Transverse colon (tissue), 4 donors: ENCODE data around the gene SLC22A23. TPM values are rescaled to one million over a fixed set of nuclear protein-coding genes. Genes with fewer than 3 reads are reported as not detected.

Experiments used
- DNase-seq: peaks from one replicate; pipeline ENCODE4 v3.0.0-alpha.2; 2019
- H3K27ac ChIP-seq, 4 donors: fragments of 200-600 bp; sonication (generic); 2 replicates each; pipeline ENCODE4 v1.5.1; 2016 to 2018; ENCODE audit warnings: inconsistent platforms in 4 of 4
- H3K27me3 ChIP-seq: fragments of 200-600 bp; sonication (generic); 2 replicates; pipeline ENCODE4 v1.5.1; 2017; ENCODE audit warnings: inconsistent platforms
- H3K36me3 ChIP-seq, 4 donors: fragments of 200-600 bp; sonication (generic); 2 replicates each; pipeline ENCODE4 v1.5.1; 2017 to 2019; ENCODE audit warnings: inconsistent platforms in 4 of 4
- H3K4me1 ChIP-seq, 4 donors: fragments of 200-600 bp; sonication (generic); 2 replicates each; pipeline ENCODE4 v1.5.1; 2017 to 2020; ENCODE audit warnings: inconsistent platforms in 4 of 4
- H3K4me3 ChIP-seq, 4 donors: fragments of 200-600 bp; sonication (generic); 1 replicate in 1 of 4; 2 replicates in 3 of 4; pipeline versions ENCODE4 v1.5.1 to v1.6.1; 2017 to 2019; ENCODE audit warnings: inconsistent platforms in 4 of 4
- H3K9me3 ChIP-seq, 2 donors: fragments of 200-600 bp; sonication (generic); 2 replicates each; pipeline ENCODE4 v1.5.1; 2017 to 2019; ENCODE audit warnings: inconsistent platforms in 2 of 2
- CTCF ChIP-seq, 5 experiments: fragments of 200-600 bp in 3 of 5; fragments of 450-650 bp in 2 of 5; sonication (generic) in 3 of 5; IDR thresholded peaks; 1 replicate in 2 of 5; 2 replicates in 3 of 5; pipeline ENCODE4 v1.5.1; 2016 to 2017; ENCODE audit warnings: antibody characterized with exemption in 5 of 5, inconsistent platforms in 3 of 5, mild to moderate bottlenecking in 2 of 5, moderate library complexity in 1 of 5
- EP300 ChIP-seq: sonication (generic); formaldehyde crosslinking; IDR thresholded peaks from one replicate; pipeline ENCODE4 v1.6.1; 2017; ENCODE audit warnings: antibody characterized with exemption, low read depth
- POLR2A ChIP-seq: fragments of 450-650 bp; IDR thresholded peaks from one replicate; pipeline ENCODE4 v1.6.1; 2016; ENCODE audit warnings: antibody characterized with exemption, mild to moderate bottlenecking, moderate library complexity
- POLR2AphosphoS5 ChIP-seq, 3 donors: sonication (generic); formaldehyde crosslinking; IDR thresholded peaks; one replicate each; pipeline ENCODE4 v1.6.1; 2016; ENCODE audit warnings: antibody characterized with exemption in 3 of 3
- WGBS, 2 donors: methylation state at CpG; one replicate each; pipeline ENCODE4 v1.1.5; 2018; ENCODE audit warnings: low coverage in 1 of 2; 5-methylcytosine and 5-hydroxymethylcytosine counted together
- in situ Hi-C, 4 donors: fragments of 200-750 bp; cut with MboI; loops; one replicate each; pipeline versions ENCODE4 v1.15.0 to v1.15.1; 2017; ENCODE audit warnings: low sequenced_read_pairs in 3 of 4, low pct_ligation_motif_present in 1 of 4, low pct_unique_long_range_greater_than_20kb in 1 of 4
- intact Hi-C: fragments of 100-400 bp; cut with DNase I; formaldehyde crosslinking; loops from one replicate; pipeline ENCODE4 v1.15.1; 2023; ENCODE audit warnings: low total_unique reads
- total RNA-seq, 4 donors: library from RNA; depleted of rRNA; stranded (reverse); fragments of >200 nt; gene quantifications; one replicate each; pipeline ENCODE4 v1.1.0, GENCODE V29; 2016

SLC22A23 gene
- total RNA-seq, 4 donors from 2014 or later = 96.1 to 161 (median 117) TPM

DNA sequence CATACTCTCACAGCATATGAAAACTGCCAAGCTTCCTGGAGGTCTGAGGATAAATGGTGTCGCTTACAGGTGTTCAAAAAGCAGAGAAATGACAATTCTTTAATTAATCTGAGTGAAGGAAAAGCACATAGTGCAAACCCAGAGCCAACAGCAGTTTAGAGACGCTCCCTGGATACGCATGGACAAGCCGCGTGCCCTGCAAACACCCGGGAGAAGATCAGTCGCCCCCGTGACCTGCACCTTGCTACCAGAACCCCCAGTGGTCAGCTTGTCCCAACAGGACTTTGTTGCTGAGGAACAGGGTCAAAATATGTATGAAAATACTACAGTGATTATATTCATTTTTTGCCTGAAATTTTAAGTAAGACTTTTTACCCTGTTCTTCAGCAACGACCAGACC lies 104.2 kb downstream of the SLC22A23 start:
- Histone ChIP-seq H3K9me3 (no peaks in the 10 kb centered on the region), H3K4me3 (no peak overlapping the region), H3K36me3 (no peaks in the 10 kb centered on the region), H3K4me1 (peaks cover 21 to 39% (median 33%) of the 10 kb centered on the region in 4 donors), H3K27me3 (no peaks in the 10 kb centered on the region), H3K27ac (no peak overlapping the region)
- TF ChIP-seq CTCF (IDR thresholded peaks at IDR 0.05) (no peak), POLR2AphosphoS5 (IDR thresholded peaks at IDR 0.05) (no peak), POLR2A (no peak), EP300 (no peak)
- intact Hi-C loops = loop anchor here (10.0 kb wide), 1 partner anchor 102 kb away; the partner anchor contains the start of gene SLC22A23
- WGBS, 2 donors = 80 to 81% methylated on average over 2 to 9 of the region's 9 CpGs
- in situ Hi-C loops = no loop called here
- no peak for DNase-seq

DNA sequence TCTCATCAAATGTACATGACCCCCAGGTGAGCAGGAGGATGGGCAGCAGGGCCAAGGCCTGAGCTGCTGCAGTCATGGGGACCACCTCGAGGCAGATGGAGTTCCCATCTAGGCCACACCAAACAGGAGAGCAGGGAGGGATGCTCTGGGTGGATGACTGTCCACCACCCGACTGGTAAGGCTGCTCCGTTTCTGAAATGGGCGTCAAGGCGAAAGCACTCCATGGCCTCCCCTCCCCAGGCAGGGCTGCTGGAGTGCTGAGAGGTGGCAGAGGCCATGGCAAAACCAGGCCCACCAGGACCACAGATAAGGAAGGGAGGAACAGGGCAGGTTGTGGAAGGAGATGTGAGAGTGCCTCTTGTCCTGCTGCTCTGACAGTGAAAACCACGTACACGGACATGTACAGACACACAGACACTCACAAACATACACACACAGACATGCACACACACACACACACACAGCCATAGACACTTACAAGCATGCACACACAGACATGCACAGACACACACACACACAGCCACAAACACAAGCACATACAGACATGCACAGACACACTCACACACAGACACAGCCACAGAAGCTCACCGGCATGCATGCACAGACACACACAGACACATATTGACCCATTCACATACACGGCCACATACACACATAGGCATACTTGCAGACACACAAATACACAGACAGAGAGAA lies 104.9 kb downstream of the SLC22A23 start:
- no peak for DNase-seq
- TF ChIP-seq EP300 (no peak), POLR2AphosphoS5 (IDR thresholded peaks at IDR 0.05) (no peak), CTCF (IDR thresholded peaks at IDR 0.05) (no peak), POLR2A (no peak)
- H3K4me1 ChIP-seq = peaks cover 14 to 32% (median 26%) of the 10 kb centered on the region in 4 donors

GRCh38 chr6:3351105-3351676 lies 105.7 kb downstream of the SLC22A23 start:
- no peaks in the 10 kb centered on the region for H3K27me3 ChIP-seq
- no peak overlapping the region for H3K4me3 ChIP-seq
- no peaks in the 10 kb centered on the region for H3K9me3 ChIP-seq
- no peak for DNase-seq
- TF ChIP-seq CTCF (IDR thresholded peaks at IDR 0.05) (no peak), EP300 (no peak), POLR2AphosphoS5 (IDR thresholded peaks at IDR 0.05) (no peak), POLR2A (no peak)
- peak overlapping the region in 2 of 4 donors; percentile 0 to 8 for H3K27ac ChIP-seq
- intact Hi-C loops (loop anchor here (10.0 kb wide), 1 partner anchor 104 kb away; the partner anchor contains the start of gene SLC22A23), in situ Hi-C loops (no loop called here)
- H3K4me1 ChIP-seq = peaks cover 7 to 27% (median 18%) of the 10 kb centered on the region in 4 donors
- 49 to 63% methylated on average over 7 to 15 of the region's 15 CpGs for whole genome bisulfite sequencing, 2 donors
- H3K36me3 ChIP-seq = no peaks in the 10 kb centered on the region

More for the DNA sequence above, 104.9 kb downstream of the SLC22A23 start:
- intact Hi-C loops = loop anchor here (10.0 kb wide), 1 partner anchor 103 kb away; the partner anchor contains the start of gene SLC22A23
- WGBS, 2 donors = 80 to 92% methylated on average over 1 to 9 of the region's 9 CpGs
- Histone ChIP-seq H3K27me3 (no peaks in the 10 kb centered on the region), H3K27ac (no peak overlapping the region), H3K36me3 (no peaks in the 10 kb centered on the region), H3K4me3 (no peak overlapping the region), H3K9me3 (no peaks in the 10 kb centered on the region)
- in situ Hi-C loops = no loop called here

DNA sequence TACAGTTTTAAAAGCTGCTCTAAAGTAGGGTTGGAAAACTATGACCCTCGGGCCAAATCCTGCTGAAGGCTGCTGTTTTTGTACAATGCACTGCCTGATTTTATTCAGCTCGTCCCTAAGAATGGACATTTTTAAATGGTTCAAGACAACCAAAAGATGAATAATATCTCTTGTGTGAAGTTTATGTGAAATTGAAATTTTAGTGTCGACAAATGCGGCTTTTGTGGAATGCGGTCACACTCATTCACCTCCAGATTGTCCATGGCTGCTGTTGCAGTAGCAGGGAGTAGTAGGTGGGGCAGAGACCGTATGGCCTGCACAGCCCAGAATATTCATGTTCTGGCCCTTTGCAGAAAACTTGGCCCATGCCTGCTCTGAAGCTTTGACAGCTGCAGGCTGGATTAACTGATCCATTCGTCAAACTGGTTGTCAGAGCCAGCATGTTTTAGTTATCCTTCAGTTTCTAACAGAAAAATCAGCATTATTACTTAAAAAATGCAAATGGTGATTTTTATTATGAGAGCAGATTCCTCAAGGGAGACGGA lies 106.5 kb downstream of the SLC22A23 start:
- Histone ChIP-seq H3K9me3 (no peaks in the 10 kb centered on the region), H3K36me3 (no peaks in the 10 kb centered on the region), H3K27ac (peak overlapping the region in 2 of 4 donors; percentile 0 to 8), H3K27me3 (no peaks in the 10 kb centered on the region), H3K4me1 (peaks cover 2 to 27% (median 13%) of the 10 kb centered on the region in 4 donors), H3K4me3 (no peak overlapping the region)
- in situ Hi-C loops = no loop called here
- TF ChIP-seq EP300 = no peak
- TF ChIP-seq POLR2A = no peak
- intact Hi-C loops = loop anchor here (10.0 kb wide), 1 partner anchor 104 kb away; the partner anchor contains the start of gene SLC22A23
- DNase-seq = no peak
- 64 to 78% methylated on average over 4 to 8 of the region's 8 CpGs for WGBS, 2 donors
